Stimulated activated CD8-positive, alpha-beta memory T cell treated with anti-CD3 and anti-CD28 coated beads, Interleukin-7, amount 100 ng/mL, for 24 hours (primary cell): Measurements from ENCODE around the gene RHOB.
"Not testable (repeated sequence)": the region's sequence is repeated elsewhere in the genome, so short reads cannot be mapped to it uniquely, and the experiment has no call there.

Experiments used
- DNase-seq: peaks from one replicate; pipeline ENCODE4 v3.0.0-alpha.2; 2020; ENCODE audit warnings: low read depth

The RHOB gene

GRCh38 chr2:20454036-20454981 lies 7.4 kb downstream of the RHOB start:
- DNase-seq: no peak

GRCh38 chr2:20455076-20455587 lies 8.3 kb downstream of the RHOB start:
- no peak for DNase-seq

GRCh38 chr2:20456116-20456571 lies 9.3 kb downstream of the RHOB start:
- DNase-seq: no peak

GRCh38 chr2:20456636-20457426 lies 10.0 kb downstream of the RHOB start:
- no peak for DNase-seq

- no peak for DNase-seq
Observed at GRCh38 chr2:20457661-20458630, 11.1 kb downstream of the RHOB start.

- not testable (repeated sequence) for DNase-seq
Observed at GRCh38 chr2:20458737-20459484, 12.0 kb downstream of the RHOB start.

GRCh38 chr2:20465716-20466394 lies 19.0 kb downstream of the RHOB start:
- no peak for DNase-seq

- no peak for DNase-seq
Observed at GRCh38 chr2:20467789-20468548, 21.1 kb downstream of the RHOB start.

- DNase-seq: no peak
Observed at GRCh38 chr2:20468549-20469500, 22.0 kb downstream of the RHOB start.

- no peak for DNase-seq
Observed at GRCh38 chr2:20469595-20469994, 22.7 kb downstream of the RHOB start.

GRCh38 chr2:20470211-20470610 lies 23.3 kb downstream of the RHOB start:
- no peak for DNase-seq

GRCh38 chr2:20471148-20471547 lies 24.3 kb downstream of the RHOB start:
- DNase-seq: no peak

GRCh38 chr2:20471902-20472559 lies 25.2 kb downstream of the RHOB start:
- DNase-seq: no peak

GRCh38 chr2:20472569-20472968 lies 25.7 kb downstream of the RHOB start:
- no peak for DNase-seq

GRCh38 chr2:20473128-20473527 lies 26.3 kb downstream of the RHOB start:
- no peak for DNase-seq

- no peak for DNase-seq
Observed at GRCh38 chr2:20474757-20475566, 28.1 kb downstream of the RHOB start.

GRCh38 chr2:20475567-20475952 lies 28.7 kb downstream of the RHOB start:
- DNase-seq: no peak
